ENCODE data around the gene MRGPRX4.

Gene MRGPRX4

GRCh38 chr11:18168372-18168771 lies 4.3 kb upstream of the MRGPRX4 start:
- TF ChIP-seq FOXP2 (optimal IDR thresholded peaks at IDR 0.05; ENCODE audit: borderline replicate concordance, extremely low read depth, extremely low read length, insufficient read depth) (no peak), REST (IDR thresholded peaks at IDR 0.05; ENCODE audit: insufficient read depth in 1 of 2, low read depth in 2 of 2, low read length in 2 of 2) (peak in 1 of 2 experiments; percentile 53; a peak in 1 of 4 replicates), POLR2AphosphoS5 (IDR thresholded peaks at IDR 0.05; ENCODE audit: low read depth, low read length) (no peak), SIN3A (IDR thresholded peaks at IDR 0.05; ENCODE audit: borderline replicate concordance, insufficient read depth, low read length) (no peak), TAF1 (IDR thresholded peaks at IDR 0.05; ENCODE audit: borderline replicate concordance, insufficient read depth, low read length) (no peak)

- TF ChIP-seq REST (IDR thresholded peaks at IDR 0.05; ENCODE audit: insufficient read depth in 1 of 2, low read depth in 2 of 2, low read length in 2 of 2) (no peak), SIN3A (IDR thresholded peaks at IDR 0.05; ENCODE audit: borderline replicate concordance, insufficient read depth, low read length) (no peak), FOXP2 (optimal IDR thresholded peaks at IDR 0.05; ENCODE audit: borderline replicate concordance, extremely low read depth, extremely low read length, insufficient read depth) (no peak), POLR2AphosphoS5 (IDR thresholded peaks at IDR 0.05; ENCODE audit: low read depth, low read length) (no peak), TAF1 (IDR thresholded peaks at IDR 0.05; ENCODE audit: borderline replicate concordance, insufficient read depth, low read length) (no peak)
These were observed 1.1 kb upstream of the MRGPRX4 start for GRCh38 chr11:18171377-18172000.

- TF ChIP-seq TAF1 (IDR thresholded peaks at IDR 0.05; ENCODE audit: borderline replicate concordance, insufficient read depth, low read length) = no peak
- TF ChIP-seq SIN3A (IDR thresholded peaks at IDR 0.05; ENCODE audit: borderline replicate concordance, insufficient read depth, low read length) = no peak
- TF ChIP-seq FOXP2 (optimal IDR thresholded peaks at IDR 0.05; ENCODE audit: borderline replicate concordance, extremely low read depth, extremely low read length, insufficient read depth) = no peak
- no peak for TF ChIP-seq POLR2AphosphoS5 (IDR thresholded peaks at IDR 0.05; ENCODE audit: low read depth, low read length)
- TF ChIP-seq REST (IDR thresholded peaks at IDR 0.05; ENCODE audit: insufficient read depth in 1 of 2, low read depth in 2 of 2, low read length in 2 of 2) = no peak
These were observed 709 bp downstream of the MRGPRX4 start for GRCh38 chr11:18173225-18173866.

GRCh38 chr11:18188796-18189195 lies 16.2 kb downstream of the MRGPRX4 start:
- no peak for TF ChIP-seq TAF1 (IDR thresholded peaks at IDR 0.05; ENCODE audit: borderline replicate concordance, insufficient read depth, low read length)
- no peak for TF ChIP-seq SIN3A (IDR thresholded peaks at IDR 0.05; ENCODE audit: borderline replicate concordance, insufficient read depth, low read length)
- no peak for TF ChIP-seq POLR2AphosphoS5 (IDR thresholded peaks at IDR 0.05; ENCODE audit: low read depth, low read length)
- TF ChIP-seq REST (IDR thresholded peaks at IDR 0.05; ENCODE audit: insufficient read depth in 1 of 2, low read depth in 2 of 2, low read length in 2 of 2) = no peak
